DLD1 (cell line): ENCODE results near the gene KSR2.

Experiments used
- in situ Hi-C: cut with HindIII; loops from 2 replicates; pipeline ENCODE4 v1.10.0; 2017; ENCODE audit warnings: low sequenced_read_pairs

KSR2 gene

DNA sequence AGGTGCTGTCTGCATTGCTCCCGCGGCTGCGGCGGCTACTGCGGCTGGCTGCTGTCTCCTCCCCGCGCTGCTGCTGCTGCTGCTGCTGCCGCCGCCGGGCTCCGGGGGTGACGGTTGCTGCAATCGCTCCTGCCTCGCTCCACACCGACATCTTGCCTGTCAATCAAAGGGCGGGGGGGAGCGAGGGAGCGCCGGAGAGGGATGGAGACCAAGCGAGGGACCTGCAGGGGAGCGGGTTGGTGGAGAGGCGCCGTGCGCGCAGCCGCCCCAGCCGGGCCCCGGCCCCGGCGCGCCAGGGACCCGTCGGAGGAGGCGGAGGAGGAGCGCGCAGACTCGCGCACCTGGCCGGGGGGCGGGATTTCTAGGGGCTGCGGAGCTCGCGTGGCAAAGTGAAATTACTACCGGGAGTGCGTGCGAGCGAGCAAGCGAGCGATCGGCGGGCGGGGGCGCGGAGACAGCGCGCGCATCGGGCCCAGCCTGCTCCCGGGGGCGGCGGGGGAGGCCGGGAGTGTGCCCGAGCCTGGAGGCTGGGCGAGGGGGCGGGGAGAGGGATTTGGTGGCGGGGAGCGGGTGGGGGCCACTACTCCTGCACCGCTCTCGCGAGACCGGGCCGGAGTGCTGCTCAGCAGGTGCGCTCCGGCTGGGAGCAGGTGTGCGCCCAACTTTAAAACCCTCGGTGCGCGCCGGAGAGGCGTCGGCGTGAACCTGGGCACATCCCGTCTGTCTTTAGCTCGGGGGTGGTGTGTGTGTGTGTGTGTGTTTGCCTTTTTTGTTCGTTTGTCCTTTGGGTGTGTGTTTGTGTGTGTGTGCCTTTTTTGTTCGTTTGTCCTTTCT, at the start of gene KSR2:
Gene KSR2, minus strand, starts transcription at position 165 of the 834 bp plus-strand sequence. CDS start 735 bp downstream, outside the sequence.
- in situ Hi-C loops: no loop called here

DNA sequence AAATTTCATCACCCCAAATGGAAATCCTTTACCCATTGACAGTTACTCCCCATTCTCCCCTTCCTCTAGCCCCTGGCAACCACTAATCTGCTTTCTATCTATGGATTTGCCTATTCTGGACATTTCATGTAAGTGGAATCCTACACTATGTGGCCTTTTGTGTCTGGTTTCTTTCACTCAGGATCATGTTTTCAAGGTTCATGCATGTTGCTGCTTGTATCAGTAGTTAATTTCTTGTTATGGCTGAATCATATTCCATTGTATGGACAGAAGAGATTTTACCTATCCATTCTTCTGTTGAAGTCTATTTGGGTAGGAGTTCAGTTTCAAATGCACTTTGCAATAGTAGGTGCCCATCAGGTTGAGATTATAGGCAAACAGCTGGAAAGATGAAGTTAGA, 49.1 kb upstream of the KSR2 start:
- in situ Hi-C loops: no loop called here

- in situ Hi-C loops: no loop called here
Observed at GRCh38 chr12:118016424-118017264, 47.9 kb upstream of the KSR2 start, which contains the start of gene RFC5. Gene RFC5, plus strand, starts transcription at chr12:118016703. Its CDS starts 125 bp downstream, at chr12:118016828.

GRCh38 chr12:118015944-118016343, 47.2 kb upstream of the KSR2 start:
- in situ Hi-C loops: no loop called here

DNA sequence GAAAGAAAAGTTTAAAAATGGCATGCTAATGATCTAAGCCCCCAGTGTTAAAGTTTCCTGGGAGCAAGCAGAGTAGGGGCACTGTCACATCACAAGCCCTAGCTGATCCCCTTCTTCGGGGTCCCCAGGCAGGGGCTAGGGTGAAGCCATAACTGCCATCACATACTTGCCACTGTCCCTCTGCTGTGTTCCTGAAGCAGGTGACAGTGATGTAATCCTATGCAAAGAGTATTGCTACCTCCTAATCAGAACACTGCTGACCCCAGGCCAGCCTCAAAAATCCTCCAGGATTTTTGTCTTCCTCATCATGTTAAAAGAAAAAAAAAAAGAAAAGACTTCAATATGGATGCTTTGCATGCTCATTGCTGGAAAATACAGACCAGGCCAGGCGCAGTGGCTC, 46.5 kb upstream of the KSR2 start:
- in situ Hi-C loops: no loop called here

- in situ Hi-C loops: no loop called here
Observed at GRCh38 chr12:118013283-118013682, 44.5 kb upstream of the KSR2 start.

- in situ Hi-C loops: no loop called here
Observed at GRCh38 chr12:118011961-118012360, 43.2 kb upstream of the KSR2 start.

DNA sequence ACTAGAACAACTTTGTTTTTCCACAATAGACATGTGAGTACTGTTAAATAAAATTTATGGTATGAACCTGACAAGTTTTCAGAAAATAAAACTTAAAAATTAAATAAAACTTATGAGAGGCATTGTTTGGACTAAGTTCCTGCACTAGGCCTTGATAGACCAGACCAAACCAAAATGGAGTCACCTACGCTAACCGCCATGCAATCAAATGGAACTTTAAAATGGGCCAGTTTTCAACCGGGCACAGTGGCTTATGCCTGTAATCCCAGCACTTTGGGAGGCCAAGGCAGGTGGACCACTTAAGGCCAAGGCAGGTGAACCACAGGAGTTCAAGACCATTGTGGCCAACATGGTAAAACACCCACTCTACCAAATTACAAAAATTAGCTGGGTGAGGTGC, 42.6 kb upstream of the KSR2 start:
- in situ Hi-C loops: no loop called here

DNA sequence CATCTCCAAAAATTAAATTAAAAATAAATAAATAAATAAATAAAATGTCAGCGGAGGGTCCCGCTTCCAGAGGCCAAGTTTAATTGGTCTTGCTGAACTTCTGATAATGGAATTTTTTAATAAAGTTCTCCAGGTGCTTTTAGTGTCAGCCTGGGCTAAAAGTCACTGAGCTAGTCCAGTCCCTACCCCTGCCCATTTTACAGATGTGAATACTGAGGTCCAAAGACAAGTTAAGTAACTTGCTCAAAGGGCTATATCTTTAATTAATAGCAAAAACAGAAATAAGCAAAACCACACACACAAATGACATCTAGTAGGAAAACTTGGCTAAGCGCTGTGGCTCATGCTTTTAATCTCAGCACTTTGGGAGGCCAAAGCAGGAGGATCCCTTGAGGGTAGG, 42.1 kb upstream of the KSR2 start:
- in situ Hi-C loops: no loop called here

DNA sequence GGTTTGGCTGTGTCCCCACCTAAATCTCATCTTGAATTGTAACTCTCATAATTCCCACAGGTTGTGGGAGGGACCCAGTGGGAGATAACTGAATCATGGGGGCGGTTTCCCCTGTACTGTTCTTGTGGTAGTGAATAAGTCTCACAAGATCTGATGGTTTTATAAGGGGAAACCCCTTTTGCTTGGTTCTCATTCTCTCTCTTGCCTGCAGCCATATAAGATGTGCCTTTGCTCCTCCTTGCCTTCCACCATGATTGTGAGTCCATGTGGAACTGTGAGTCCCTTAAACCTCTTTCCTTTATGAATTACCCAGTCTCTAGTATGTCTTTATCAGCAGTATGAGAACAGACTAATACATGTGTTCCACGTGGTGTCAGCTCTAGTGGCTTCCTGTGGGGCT, 31.0 kb upstream of the KSR2 start:
- in situ Hi-C loops: loop anchor here (10.0 kb wide), 1 partner anchor 145 kb away; no protein-coding TSS in a partner anchor

- in situ Hi-C loops: loop anchor here (10.0 kb wide), 1 partner anchor 144 kb away; no protein-coding TSS in a partner anchor
Observed at GRCh38 chr12:117998719-117999118, 29.9 kb upstream of the KSR2 start.

DNA sequence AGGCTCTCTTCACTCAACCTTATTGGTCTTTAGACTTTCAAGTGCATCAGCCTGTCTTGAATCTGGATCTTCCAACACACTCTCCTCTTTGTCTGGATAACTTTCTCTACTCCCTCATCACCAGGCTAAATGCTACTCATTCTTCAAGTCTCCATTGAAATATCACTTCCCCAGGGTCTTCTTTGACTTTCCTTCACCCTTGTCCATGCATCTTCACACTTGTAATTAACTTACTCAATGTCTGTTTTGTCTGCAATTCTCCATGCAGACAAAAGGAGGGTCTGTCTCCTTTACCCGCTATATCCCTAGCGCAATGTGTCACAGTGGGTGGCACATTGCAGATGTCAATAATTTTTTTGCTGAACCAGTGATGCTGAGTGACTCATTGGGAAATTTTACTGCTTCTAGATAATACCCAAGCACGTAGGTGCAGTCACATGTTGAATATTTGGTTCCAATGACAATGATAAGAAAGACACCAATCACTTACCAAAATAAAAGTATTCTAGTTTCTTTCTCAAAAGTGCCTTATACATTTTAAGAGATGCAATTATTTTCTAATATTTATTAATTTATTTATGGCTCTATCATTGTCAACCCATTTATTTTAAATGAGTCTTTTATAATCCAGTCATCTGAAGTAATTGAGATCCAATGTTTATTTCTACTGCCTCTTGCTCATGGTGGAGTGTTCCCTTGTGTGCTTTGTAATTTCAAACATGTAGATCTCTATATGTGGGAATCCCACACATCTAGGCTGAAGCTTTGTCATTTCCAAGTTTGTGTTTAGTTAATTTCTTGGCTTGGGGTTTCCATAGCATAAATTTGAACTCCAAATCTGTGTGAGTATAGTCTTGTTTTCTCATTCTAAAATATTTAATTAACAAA, 26.0 kb upstream of the KSR2 start:
- in situ Hi-C loops: loop anchor here (10.0 kb wide), 1 partner anchor 140 kb away; no protein-coding TSS in a partner anchor

DNA sequence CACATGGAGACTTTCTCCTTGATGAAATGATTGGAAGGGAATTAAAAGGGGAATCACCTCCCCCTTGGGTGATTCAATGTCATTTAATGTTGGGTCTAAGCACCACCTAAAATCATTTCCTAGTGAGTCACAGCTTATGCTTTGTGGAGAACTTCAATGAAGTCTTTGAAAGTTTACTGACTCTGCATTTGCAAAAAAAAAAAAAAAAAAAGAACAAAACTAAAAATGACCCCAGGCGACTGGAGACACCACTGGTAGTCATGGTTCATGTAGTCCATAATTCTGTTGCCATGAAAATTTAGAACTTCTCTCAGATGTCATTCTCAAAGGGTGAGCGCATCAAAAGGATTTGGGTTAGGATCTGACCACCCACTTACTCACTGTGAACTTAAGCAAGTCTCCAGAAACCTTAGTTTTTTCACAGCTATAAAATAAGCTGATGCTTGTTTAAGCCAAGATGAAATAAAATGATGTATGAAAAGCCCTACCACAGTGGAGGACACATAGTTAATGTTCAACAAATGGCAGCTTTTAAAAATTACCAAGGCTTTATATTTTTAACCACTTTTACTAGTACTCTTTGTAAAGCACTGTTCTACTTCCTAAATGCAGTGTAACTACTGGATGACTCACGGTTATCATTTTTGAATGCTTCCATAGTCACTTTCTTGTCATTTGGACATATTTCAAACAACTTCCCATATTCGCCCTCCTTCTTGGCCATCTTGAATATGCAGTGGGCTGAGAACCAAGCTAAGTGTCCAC, 18.1 kb upstream of the KSR2 start:
- in situ Hi-C loops: no loop called here

DNA sequence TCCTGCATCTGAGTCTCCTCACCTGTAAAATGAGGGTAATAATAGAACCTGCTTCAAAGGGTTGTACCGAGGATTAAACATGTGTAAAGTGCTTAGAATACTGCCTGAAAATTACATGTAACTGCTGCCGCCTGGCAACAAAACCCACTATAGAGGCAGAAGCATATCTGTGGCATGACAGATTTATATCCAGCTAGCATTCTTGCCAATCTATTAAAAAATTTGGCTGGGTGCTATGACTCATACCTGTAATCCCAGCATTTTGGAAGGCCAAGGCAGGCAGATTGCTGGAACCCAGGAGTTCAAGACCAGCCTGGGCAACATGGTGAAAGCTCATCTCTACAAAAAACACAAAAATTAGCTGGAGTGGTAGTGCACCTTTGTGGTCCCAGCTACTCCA, 16.4 kb upstream of the KSR2 start:
- in situ Hi-C loops: no loop called here

DNA sequence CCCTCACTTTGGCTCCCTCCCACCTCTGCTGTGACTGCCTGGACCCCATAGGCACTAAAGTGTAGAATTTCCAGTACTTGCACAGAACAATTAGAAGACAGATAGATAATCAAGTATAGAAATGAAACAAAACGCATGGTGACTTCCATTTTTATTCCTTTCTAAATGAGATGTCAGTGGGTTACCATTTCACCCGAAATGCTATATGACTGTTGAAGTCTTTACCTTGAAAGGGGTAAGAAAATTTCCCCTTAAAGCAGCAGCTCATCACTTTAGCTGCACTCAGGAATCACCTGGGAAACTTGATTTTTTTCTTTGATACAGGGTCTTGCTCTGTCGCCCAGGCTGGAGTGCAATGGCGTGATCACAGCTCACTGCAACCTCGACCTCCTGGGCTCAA, 12.5 kb upstream of the KSR2 start:
- in situ Hi-C loops: no loop called here

DNA sequence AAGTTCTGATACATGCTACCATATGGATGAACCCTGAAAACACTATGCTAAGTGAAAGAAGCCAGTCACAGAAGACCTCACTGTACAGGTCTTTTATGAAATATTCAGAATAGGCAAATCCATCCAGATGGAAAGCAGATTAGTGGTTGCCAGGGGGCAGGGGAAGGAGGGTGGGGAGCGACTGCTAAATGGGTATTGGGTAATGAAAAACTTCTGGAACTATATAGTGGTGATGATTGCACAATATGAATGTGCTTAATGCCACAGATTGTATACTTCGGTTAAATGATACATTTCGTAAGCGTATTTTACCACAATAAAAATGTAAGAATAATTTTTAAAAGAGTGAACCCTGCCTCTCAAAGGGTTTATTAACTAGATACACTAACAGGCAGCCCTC, 11.8 kb upstream of the KSR2 start:
- in situ Hi-C loops: no loop called here

DNA sequence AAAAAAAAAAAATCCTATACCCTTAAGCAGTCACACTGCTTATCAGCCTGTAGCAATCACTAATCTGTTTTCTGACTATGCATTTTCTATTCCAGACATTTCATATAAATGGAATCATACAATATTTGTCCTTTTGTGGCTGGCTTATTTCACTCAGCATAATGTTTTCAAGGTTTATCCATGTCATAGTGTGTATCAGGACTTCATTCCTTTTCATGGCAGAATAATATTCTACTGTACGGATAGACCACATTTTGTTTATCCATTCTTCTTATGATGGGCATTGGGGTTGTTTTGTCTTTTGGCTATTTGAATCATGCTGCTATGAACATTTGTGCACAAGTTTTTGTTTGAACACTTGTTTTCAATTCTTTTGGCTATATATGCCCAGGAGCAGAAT, 8.6 kb upstream of the KSR2 start:
- in situ Hi-C loops: loop anchor here (10.0 kb wide), 1 partner anchor 63 kb away; no protein-coding TSS in a partner anchor

DNA sequence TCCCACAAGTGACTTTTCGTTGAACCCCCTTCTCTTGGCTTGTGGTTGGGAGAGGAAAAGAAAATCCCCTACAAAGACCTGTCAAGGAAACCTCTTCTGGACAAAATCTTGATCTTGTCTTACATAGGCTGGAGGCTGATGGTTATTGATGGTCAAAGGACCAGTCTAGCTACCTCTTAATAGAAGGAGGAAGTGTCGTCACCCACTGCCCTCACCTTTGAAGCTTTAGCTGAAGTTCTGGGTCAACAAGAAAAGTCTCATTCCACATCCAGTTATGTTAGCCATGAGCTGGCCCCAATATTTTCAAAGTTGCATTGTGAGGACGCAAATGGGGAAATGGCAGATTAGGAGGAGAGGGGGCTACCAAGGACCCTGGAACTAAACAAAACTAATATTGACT, 6.2 kb upstream of the KSR2 start:
- in situ Hi-C loops: loop anchor here (10.0 kb wide), 1 partner anchor 60 kb away; no protein-coding TSS in a partner anchor

GRCh38 chr12:117972301-117972700, 3.5 kb upstream of the KSR2 start:
- in situ Hi-C loops: loop anchor here (10.0 kb wide), 1 partner anchor 58 kb away; no protein-coding TSS in a partner anchor

DNA sequence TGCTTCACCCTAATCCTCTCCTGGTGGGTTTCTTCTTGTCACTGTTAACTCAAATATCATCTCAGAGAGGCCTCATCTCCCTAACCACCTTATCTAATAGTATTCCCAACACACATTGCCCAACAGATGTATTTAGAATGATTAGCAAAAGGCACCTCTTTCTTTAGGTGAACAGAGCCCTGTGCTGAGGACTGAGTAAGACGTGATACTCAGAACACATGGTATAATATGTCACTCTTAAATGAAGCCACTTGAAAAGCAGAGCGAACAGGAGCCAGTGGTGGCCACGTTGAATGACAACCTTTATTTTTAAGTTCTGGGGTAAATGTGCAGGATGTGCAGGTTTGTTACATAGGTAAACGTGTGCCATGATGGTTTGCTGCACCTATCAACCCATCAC, 1.5 kb upstream of the KSR2 start:
- in situ Hi-C loops: loop anchor here (10.0 kb wide), 1 partner anchor 56 kb away; no protein-coding TSS in a partner anchor
